ACHN (cell line): ENCODE measurements around the gene CLEC4M.
"Not testable (repeated sequence)": the region's sequence is repeated elsewhere in the genome, so short reads cannot be mapped to it uniquely, and the experiment has no call there.

Experiments
- DNase-seq: peaks from one replicate; pipeline ENCODE4 v3.0.0-alpha.2; 2015
- in situ Hi-C: cut with HindIII; loops from 2 replicates; pipeline ENCODE4 v1.10.0; 2017; ENCODE audit warnings: low sequenced_read_pairs, low pct_ligation_motif_present, low pct_unique_long_range_greater_than_20kb

CLEC4M gene

DNA sequence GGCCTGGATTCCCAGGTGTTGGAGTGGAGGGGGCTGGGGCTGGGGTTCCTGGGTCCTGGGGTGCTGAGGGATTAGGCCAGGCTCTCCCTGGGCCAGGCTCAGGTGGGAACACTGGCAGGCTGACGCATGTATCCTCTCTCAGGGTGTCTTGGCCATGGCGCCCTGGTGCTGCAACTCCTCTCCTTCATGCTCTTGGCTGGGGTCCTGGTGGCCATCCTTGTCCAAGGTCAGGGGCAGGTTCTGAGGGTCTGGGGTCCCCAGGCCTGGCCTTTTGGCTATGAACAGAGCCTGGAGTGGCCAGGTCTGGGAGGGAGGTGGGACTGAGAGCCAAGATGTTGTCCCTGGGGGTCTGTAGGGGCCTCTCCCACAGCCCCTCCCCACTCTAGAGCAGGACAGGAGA lies 2.0 kb downstream of the CLEC4M start:
- in situ Hi-C loops, DNase-seq: not testable (repeated sequence)

DNA sequence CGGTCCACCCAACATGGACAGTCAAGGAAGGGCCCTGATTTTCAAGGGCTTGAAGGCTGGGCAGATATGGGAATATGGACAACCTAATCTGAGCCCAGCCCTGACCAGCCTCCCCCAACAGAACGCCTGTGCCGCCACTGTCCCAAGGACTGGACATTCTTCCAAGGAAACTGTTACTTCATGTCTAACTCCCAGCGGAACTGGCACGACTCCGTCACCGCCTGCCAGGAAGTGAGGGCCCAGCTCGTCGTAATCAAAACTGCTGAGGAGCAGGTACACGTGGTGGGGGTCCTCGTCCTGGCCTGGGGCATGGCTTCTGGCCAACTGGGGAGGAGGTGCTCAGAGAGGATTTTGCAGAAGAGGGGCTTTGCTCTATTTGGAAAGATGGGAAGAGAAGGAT lies 3.5 kb downstream of the CLEC4M start:
- DNase-seq: no peak
- in situ Hi-C loops: no loop called here

DNA sequence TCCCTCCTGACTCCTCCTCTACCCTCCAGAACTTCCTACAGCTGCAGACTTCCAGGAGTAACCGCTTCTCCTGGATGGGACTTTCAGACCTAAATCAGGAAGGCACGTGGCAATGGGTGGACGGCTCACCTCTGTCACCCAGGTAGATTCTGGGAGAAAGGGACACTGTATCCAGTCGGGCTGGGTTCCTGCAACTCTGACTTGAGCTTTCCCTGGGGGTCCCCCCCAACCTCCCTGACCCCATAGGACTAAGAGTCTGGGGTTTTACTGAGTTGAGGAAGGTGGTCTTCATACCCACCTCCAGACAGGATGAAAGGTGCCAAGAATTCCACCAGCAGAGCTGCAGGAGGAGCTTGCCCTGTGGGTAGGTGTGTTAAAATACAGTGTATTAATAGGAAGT lies 4.4 kb downstream of the CLEC4M start:
- in situ Hi-C loops: no loop called here
- DNase-seq: no peak

DNA sequence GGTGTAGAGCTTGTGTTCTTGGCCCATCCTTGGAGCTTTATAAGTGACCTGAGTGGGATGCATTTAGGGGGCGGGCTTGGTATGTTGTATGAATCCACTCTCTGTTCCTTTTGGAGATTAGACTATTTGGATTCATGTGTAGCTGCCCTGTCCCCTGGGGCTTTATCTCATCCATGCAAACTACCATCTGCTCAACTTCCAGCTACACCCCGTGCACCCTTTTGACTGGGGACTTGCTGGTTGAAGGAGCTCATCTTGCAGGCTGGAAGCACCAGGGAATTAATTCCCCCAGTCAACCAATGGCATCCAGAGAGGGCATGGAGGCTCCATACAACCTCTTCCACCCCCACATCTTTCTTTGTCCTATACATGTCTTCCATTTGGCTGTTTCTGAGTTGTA lies 6.1 kb downstream of the CLEC4M start:
- in situ Hi-C loops: no loop called here

DNA sequence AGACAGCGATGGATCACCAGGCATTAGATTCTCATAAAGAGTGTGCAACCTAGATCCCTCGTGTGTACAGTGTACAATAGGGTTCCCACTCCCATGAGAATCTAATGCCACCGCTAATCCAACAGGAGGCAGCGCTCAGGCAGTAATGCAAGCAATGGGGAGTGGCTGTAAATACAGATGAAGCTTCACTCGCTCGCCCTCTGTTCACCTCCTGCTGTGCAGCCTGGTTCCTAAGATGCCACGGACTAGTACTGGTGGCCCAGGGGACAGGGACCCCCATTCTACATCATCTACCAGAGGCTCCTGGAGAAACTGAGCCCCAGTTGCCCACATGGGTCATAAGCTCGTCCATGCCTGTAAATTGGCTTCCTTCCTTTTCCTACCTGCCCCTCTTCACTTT lies 8.0 kb downstream of the CLEC4M start:
- DNase-seq: no peak
- in situ Hi-C loops: no loop called here

More for the DNA sequence above, 6.1 kb downstream of the CLEC4M start:
- DNase-seq: no peak

DNA sequence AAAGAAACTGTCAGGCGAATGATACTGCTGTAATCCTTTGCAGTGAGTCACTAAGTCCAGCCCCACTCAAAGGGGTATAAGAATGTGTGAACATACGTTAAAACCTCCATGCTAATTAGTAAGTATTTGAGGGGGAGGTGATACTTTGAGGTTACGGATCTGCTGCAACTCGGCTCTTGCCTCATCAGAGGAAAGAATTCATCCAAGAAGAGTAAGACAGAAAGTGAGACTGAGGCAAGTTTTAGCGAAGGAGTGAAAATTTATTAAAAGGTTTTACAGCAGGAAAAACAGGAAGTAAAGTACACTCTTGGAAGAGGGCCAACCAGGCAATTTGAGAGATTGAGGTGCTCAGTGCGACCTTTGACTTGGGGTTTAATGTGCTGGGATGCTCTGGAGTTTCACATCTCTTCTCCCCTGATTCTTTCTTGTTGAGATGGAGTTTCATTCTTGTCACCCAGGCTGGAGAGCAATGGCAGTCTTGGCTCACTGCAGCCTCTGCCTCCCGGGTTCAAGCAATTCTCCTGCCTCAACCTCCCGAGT lies 9.8 kb downstream of the CLEC4M start:
- in situ Hi-C loops: no loop called here
- no peak for DNase-seq

DNA sequence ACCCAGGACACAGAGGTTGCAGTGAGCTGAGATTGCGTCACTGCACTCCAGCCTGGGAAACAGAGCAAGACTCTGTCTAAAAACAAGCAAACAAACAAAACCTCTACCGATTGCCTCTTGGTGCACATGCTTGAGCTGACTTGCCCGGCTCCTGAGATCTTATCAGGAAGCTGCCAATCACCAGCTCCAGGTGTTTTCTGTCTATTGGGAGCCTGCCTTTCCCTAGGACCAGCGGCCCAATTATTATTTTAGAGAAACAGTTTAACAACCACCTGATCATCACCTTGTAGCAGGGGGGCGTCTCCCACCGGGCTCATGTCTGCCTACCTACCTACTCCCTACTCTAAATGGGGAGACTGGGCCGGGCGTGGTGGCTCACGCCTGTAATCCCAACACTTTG lies 10.8 kb downstream of the CLEC4M start:
- DNase-seq: no peak
- in situ Hi-C loops: no loop called here

DNA sequence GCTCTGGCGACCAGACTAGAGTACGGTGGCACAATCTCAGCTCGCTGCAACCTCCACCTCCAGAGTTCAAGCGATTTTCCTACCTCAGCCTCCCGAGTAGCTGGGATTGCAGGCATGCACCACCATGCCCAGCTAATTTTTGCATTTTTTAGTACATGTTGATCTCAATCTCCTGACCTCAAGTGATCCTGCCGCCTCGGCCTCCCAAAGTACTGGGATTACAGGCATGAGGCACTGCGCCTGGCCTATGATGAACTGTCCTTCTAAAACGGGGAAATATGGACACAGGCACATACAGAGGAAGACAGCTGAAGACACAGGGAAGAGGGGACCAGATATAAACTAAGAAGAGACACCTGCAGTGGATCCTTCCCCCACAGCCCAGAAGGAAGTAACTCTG lies 12.7 kb downstream of the CLEC4M start:
- in situ Hi-C loops: no loop called here
- DNase-seq: no peak

DNA sequence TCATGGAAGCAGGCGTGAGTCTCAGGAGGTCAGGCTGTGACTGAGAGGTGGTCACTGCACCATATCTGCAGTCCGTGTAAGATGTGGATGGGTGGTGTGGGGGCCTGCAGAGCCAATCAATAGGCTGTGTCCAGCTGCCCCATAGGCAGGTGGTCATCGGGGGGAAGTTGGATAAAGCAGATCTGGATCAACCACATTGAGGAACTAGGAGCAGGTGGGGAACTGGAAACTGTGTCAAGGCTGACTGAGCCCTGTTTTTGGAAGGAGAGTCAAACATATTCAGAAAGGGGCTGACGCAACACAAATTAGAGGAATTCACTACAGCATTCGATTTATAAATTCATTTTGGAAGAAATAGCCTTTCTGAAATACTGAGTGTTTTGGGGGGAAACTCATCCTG lies 15.0 kb downstream of the CLEC4M start:
- in situ Hi-C loops: no loop called here
- DNase-seq: no peak

DNA sequence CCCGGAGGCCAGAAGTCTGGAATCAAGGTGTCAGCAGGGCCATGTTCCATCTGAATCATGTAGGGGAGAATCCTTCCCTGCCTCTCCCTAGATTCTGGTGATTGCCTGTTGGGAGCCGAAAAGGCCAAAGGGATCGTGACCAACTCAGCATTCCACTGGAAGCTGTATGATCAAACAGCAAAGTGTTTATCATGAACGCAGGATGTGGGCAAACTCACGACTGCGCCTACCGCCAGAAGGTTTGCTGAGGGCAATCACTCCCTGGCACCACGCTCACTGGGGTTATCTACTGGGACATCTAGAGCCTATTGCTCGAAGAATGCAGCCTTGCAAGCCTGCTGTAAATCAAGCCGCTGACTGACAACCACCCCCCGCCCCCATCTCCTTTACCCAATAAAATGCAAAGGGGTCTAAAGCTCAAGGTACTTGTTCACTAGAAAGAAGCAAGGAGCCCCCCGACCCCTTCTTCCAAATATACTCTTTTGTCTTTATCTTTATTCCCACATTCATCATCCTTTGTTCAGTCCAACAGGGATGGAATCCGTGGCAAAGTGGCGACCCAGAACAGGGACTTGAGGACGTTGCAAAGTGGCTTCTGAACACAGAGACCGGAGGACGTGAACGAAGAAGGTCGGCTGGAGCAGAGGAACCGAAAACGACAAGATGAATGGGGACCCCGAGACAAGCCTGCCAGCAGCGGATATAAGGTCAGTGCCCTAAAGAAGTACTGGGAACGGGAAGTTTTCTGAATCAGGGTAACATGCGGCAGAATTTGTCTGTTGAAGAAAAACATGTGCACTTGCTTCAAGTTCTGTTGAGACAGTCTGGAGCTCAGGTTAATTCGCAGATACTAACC lies 16.8 kb downstream of the CLEC4M start:
- in situ Hi-C loops: no loop called here

DNA sequence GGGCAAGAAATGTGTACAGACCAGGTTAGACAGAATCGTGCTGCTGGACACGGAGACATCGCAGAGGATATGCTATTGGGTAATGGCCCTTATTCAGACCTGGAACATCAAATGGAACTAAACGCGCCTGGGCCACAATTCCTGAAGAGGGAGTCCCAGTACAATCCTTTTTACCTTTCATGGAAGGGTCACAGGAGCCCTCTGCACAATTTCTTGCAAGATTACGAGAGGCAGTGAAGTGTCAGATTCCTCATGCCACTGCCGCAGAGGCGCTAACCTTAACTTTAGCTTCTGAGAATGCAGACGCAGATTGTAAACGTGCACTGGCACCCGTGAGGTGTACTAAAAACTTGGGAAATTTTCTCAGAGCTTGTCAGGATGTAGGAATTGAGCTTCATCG lies 18.1 kb downstream of the CLEC4M start:
- in situ Hi-C loops: no loop called here

More for the DNA sequence above, 16.8 kb downstream of the CLEC4M start:
- no peak for DNase-seq

DNA sequence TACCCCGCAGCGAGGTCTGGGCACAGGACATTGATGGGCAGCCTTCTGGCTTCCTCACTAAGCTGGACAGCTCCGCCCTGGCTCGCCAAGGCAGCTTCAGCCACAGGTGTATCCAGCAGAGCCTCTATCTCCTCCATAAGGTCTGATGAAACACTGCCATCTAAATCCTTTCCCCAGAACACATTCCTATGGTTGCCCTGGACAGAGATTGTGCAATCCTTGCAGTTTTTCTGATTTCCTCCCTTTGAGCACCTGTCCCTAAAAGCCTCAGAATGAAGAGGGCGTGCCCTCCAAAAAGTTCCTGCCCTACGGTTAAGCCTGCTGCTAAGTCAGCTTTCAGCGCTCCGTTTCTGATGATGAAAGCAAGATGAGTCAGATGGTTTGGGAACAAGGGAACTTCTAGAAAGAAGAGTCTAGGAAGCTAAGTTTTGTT lies 21.0 kb downstream of the CLEC4M start:
- in situ Hi-C loops: no loop called here
- DNase-seq: no peak

More for the DNA sequence above, 18.1 kb downstream of the CLEC4M start:
- DNase-seq: no peak

DNA sequence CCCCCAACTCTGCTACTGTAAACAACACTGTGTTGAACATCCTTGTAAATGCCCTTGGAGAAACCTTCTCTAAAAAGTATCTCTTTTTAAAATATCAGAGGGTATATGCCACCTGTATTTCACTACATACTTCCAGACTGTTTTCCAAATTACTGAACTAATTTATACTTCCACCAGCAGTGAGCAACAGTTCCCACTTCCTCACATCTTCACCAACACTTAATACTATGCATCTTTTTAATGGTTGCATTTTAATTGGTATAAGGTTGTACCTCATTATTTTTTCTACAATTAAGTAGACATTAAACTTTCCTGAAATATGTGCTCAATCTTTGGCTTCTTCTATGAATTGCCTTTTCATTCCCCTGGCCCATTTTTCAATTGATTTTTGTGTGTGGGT lies 21.8 kb downstream of the CLEC4M start:
- in situ Hi-C loops: no loop called here
- DNase-seq: no peak

DNA sequence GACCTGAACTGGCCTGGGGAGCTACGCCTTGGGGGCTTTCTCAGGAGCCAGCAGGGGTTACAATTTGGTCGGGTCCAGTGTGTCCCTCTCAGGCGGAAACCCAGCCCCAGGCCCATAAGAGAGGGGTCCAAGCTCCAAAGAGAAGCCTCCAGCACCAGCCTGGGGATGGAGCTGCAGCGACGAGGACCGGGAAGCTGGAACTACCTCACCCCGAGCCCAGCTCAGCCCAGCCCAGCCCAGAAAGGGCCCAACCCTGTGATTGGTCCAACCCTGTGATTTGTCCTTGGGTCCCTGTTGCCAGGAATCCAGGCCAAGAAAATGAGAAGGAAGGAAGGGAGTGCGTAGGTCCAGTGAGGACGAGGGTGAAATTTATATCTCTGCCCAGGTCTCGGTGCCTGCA lies 24.1 kb downstream of the CLEC4M start:
- no peak for DNase-seq
- in situ Hi-C loops: no loop called here

DNA sequence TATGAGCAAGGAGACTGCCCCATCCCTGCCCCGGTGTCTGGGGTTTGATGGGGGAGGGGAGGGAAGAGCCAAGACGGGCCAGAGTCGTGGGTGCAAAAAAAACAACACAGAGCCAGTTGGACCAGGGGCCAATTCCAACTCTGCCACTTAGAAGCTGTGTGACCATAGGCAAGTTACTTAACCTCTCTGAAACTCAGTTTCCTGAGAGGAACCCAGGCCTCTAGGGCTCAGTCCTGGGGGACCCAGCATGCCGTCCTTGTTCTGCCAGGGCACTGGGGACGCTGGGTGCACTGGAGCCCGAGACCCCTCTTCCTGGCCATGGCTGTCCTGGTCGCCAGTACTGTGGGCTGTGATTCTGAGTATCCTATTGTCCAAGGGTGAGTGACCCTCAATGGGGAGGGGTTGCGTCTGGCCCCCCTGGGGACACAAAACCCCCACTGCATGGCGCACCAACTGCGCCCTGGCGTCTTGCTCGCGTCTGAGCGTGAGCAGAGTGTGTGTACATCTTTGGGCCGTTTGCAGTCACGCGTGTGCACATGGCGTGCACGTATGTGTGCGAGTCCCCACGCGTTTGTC lies 24.6 kb downstream of the CLEC4M start:
- in situ Hi-C loops: no loop called here
- no peak for DNase-seq

DNA sequence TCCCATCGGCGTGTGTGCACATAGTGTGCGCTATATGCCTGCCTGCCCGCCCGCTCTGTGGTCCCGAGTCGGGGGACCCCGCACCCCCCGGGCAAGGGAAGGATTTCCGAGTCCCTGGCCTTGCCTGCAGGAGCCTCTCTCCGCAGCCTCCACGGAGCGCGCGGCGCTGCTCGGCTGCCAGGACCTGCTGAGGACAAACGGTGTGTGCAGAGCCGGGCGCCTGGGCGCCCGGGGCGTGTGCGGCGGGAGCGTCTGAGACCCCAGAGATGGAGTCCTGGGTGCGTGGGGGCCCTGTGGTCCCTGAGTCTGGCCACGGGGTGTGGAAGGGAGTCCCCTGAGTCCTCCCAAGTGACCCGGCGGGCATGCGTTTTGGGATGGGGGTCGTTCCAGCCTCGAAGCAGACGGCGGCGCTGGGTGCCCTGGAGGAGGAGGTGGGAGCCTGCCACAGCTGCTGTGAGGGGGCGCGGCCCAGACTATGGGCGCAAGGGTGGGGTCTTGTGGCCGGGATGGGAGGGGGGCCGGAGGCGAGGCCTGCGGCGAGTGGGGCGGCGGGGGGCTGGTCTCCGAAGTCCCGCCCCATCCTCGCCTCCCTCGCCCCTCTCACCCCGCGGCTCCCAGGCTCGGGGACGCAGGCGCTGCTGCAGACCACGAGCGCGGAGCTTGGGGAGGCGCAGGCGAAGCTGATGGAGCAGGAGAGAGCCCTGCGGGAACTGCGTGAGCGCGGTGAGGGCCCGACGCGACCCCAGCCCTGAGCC lies 25.3 kb downstream of the CLEC4M start:
- no peak for DNase-seq
- in situ Hi-C loops: no loop called here

DNA sequence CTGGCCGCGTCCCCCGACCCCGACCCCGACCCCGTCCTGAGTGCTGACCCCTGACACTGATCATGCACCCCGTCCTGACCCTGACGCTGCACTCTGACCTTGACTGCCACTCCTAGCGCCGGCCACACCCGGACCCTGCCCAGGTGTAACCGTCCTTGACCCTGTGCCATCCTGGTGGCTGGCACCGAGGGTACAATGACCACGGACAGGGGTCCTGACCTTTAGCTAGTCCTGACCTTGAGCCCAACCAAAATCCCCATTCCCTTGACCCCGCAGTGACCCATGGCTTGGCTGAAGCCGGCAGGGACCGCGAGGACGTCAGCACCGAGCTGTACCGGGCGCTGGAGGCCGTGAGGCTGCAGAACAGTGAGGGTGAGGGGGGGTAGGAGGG lies 25.9 kb downstream of the CLEC4M start:
- in situ Hi-C loops: no loop called here
- DNase-seq: no peak

DNA sequence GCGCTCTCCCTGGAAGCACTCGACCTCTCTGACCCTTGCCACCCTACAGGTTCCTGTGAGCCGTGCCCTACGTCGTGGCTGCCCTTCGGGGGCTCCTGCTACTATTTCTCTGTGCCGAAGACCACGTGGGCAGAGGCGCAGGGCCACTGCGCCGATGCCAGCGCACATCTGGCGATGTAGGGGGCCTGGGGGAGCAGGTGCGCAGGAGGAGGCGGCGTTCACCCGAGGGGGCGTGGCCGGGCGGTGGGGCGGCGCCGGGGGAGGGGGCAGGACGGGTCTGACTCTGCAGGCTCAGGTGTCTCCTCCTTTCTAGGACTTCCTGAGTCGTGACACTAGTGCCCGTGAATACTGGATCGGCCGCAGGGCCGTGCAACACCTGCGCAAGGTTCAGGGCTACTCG lies 26.4 kb downstream of the CLEC4M start:
- in situ Hi-C loops: no loop called here

DNA sequence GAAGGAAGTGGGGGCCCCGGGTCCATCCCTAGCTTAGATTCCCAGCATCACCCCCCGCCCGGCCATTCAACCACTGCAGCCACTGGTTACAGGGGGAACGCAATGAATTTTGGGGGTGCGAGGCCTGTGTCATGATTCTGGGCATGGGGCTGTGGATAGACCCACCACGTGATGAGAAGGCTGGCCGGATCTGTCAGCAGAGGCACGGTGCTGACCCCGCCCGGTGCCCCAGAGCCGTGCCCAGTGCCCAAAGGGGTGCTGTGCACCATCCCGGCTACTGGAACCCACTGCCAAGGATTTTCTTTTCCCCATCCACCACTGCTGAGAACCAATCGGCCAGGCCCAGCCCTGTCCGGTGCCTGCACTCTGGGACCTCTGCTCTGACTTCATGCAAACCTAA lies 27.4 kb downstream of the CLEC4M start:
- in situ Hi-C loops: no loop called here

More for the DNA sequence above, 26.4 kb downstream of the CLEC4M start:
- DNase-seq: no peak

More for the DNA sequence above, 27.4 kb downstream of the CLEC4M start:
- no peak for DNase-seq
